ENCODE results near the gene PHLDB3.
"Not testable (repeated sequence)": the region's sequence is repeated elsewhere in the genome, so short reads cannot be mapped to it uniquely, and the experiment has no call there.

The PHLDB3 gene

GRCh38 chr19:43525836-43526771, 21.6 kb upstream of the PHLDB3 start:
- Histone ChIP-seq H3K27ac (ENCODE audit: low read depth, low read length) (no peak overlapping the region), H3K36me3 (ENCODE audit: control insufficient read depth, insufficient read depth, low read length) (no peaks in the 10 kb centered on the region), H2AK5ac (ENCODE audit: low read length) (no peak overlapping the region), H4K8ac (ENCODE audit: low read depth, low read length) (no peak overlapping the region), H2BK120ac (ENCODE audit: low read depth, low read length) (no peak overlapping the region), H3K9ac (ENCODE audit: low read length) (peak overlapping the region; percentile 73), H3K4me2 (ENCODE audit: low read length) (peak overlapping the region; percentile 82), H3K4me1 (ENCODE audit: control insufficient read depth, low read depth, low read length) (peaks cover 4% of the 10 kb centered on the region), H4K5ac (ENCODE audit: low read length) (no peak overlapping the region), H3K18ac (ENCODE audit: low read length) (peak overlapping the region; percentile 83), H3K79me2 (ENCODE audit: control insufficient read depth, insufficient read depth, low read length) (no peaks in the 10 kb centered on the region), H2BK5ac (ENCODE audit: low read length) (no peak overlapping the region), H3K4me3 (ENCODE audit: low read length) (peak overlapping the region; percentile 70), H3K4ac (ENCODE audit: low read depth, low read length) (no peak overlapping the region), H2BK15ac (replicated peaks; ENCODE audit: low read depth) (no peak overlapping the region), H3K27me3 (ENCODE audit: insufficient read depth, low read length, poor library complexity) (peaks cover 7% of the 10 kb centered on the region), H3K23ac (ENCODE audit: low read length) (peak overlapping the region; percentile 30), H3K56ac (ENCODE audit: low read length) (peak overlapping the region; percentile 89), H3K79me1 (ENCODE audit: low read length) (no peaks in the 10 kb centered on the region)
- peak; percentile 13 for DNase-seq
- no CpG with 5 or more reads among the region's 26 CpGs for WGBS (ENCODE audit: extremely low coverage, insufficient coverage, low lambda C conversion rate)

- H4K5ac ChIP-seq (ENCODE audit: low read length), result no peak overlapping the region
- no peaks in the 10 kb centered on the region for H3K36me3 ChIP-seq (ENCODE audit: control insufficient read depth, insufficient read depth, low read length)
- no peak overlapping the region for H3K4ac ChIP-seq (ENCODE audit: low read depth, low read length)
- no peaks in the 10 kb centered on the region for H3K79me2 ChIP-seq (ENCODE audit: control insufficient read depth, insufficient read depth, low read length)
- no peaks in the 10 kb centered on the region for H3K79me1 ChIP-seq (ENCODE audit: low read length)
- no peak overlapping the region for H3K4me3 ChIP-seq (ENCODE audit: low read length)
- H3K23ac ChIP-seq (ENCODE audit: low read length), result no peak overlapping the region
- peak overlapping the region; percentile 10 for H3K56ac ChIP-seq (ENCODE audit: low read length)
- no peak overlapping the region for H2BK120ac ChIP-seq (ENCODE audit: low read depth, low read length)
- peak; percentile 55 for DNase-seq
- H3K18ac ChIP-seq (ENCODE audit: low read length), result no peak overlapping the region
- H3K27me3 ChIP-seq (ENCODE audit: insufficient read depth, low read length, poor library complexity), result peaks cover 7% of the 10 kb centered on the region
- no peak overlapping the region for H2BK5ac ChIP-seq (ENCODE audit: low read length)
- no CpG with 5 or more reads among the region's 12 CpGs for WGBS (ENCODE audit: extremely low coverage, insufficient coverage, low lambda C conversion rate)
- H4K8ac ChIP-seq (ENCODE audit: low read depth, low read length), result no peak overlapping the region
- peaks cover 4% of the 10 kb centered on the region for H3K4me1 ChIP-seq (ENCODE audit: control insufficient read depth, low read depth, low read length)
- peak overlapping the region; percentile 73 for H3K9ac ChIP-seq (ENCODE audit: low read length)
- H2AK5ac ChIP-seq (ENCODE audit: low read length), result no peak overlapping the region
- H3K27ac ChIP-seq (ENCODE audit: low read depth, low read length), result no peak overlapping the region
- H2BK15ac ChIP-seq (replicated peaks; ENCODE audit: low read depth), result no peak overlapping the region
- peak overlapping the region; percentile 82 for H3K4me2 ChIP-seq (ENCODE audit: low read length)
Observed at GRCh38 chr19:43524922-43525835, 20.6 kb upstream of the PHLDB3 start.

- no CpG with 5 or more reads among the region's 8 CpGs for WGBS (ENCODE audit: extremely low coverage, insufficient coverage, low lambda C conversion rate)
- not testable (repeated sequence) for H3K27ac ChIP-seq (ENCODE audit: low read depth, low read length); H3K79me1 ChIP-seq (ENCODE audit: low read length); H2BK15ac ChIP-seq (replicated peaks; ENCODE audit: low read depth); H3K4me1 ChIP-seq (ENCODE audit: control insufficient read depth, low read depth, low read length); H3K79me2 ChIP-seq (ENCODE audit: control insufficient read depth, insufficient read depth, low read length); H3K4me3 ChIP-seq (ENCODE audit: low read length); H3K56ac ChIP-seq (ENCODE audit: low read length); H3K27me3 ChIP-seq (ENCODE audit: insufficient read depth, low read length, poor library complexity); H3K4ac ChIP-seq (ENCODE audit: low read depth, low read length); H2BK120ac ChIP-seq (ENCODE audit: low read depth, low read length); H3K36me3 ChIP-seq (ENCODE audit: control insufficient read depth, insufficient read depth, low read length); H3K23ac ChIP-seq (ENCODE audit: low read length); H3K4me2 ChIP-seq (ENCODE audit: low read length); H4K8ac ChIP-seq (ENCODE audit: low read depth, low read length); H2AK5ac ChIP-seq (ENCODE audit: low read length); H2BK5ac ChIP-seq (ENCODE audit: low read length); H4K5ac ChIP-seq (ENCODE audit: low read length); H3K9ac ChIP-seq (ENCODE audit: low read length); H3K18ac ChIP-seq (ENCODE audit: low read length); DNase-seq
Observed at GRCh38 chr19:43523696-43524095, 19.1 kb upstream of the PHLDB3 start.

GRCh38 chr19:43522929-43523328, 18.4 kb upstream of the PHLDB3 start:
- Histone ChIP-seq H2BK120ac (ENCODE audit: low read depth, low read length) (no peak overlapping the region), H4K8ac (ENCODE audit: low read depth, low read length) (no peak overlapping the region), H2AK5ac (ENCODE audit: low read length) (no peak overlapping the region), H4K5ac (ENCODE audit: low read length) (no peak overlapping the region), H2BK15ac (replicated peaks; ENCODE audit: low read depth) (no peak overlapping the region), H3K27me3 (ENCODE audit: insufficient read depth, low read length, poor library complexity) (peaks cover 7% of the 10 kb centered on the region), H3K4ac (ENCODE audit: low read depth, low read length) (no peak overlapping the region), H3K27ac (ENCODE audit: low read depth, low read length) (no peak overlapping the region), H3K56ac (ENCODE audit: low read length) (no peak overlapping the region), H3K36me3 (ENCODE audit: control insufficient read depth, insufficient read depth, low read length) (no peaks in the 10 kb centered on the region), H3K79me2 (ENCODE audit: control insufficient read depth, insufficient read depth, low read length) (no peaks in the 10 kb centered on the region), H3K18ac (ENCODE audit: low read length) (no peak overlapping the region), H3K4me1 (ENCODE audit: control insufficient read depth, low read depth, low read length) (peaks cover 4% of the 10 kb centered on the region), H3K79me1 (ENCODE audit: low read length) (no peaks in the 10 kb centered on the region), H3K9ac (ENCODE audit: low read length) (no peak overlapping the region), H3K4me2 (ENCODE audit: low read length) (no peak overlapping the region), H3K4me3 (ENCODE audit: low read length) (no peak overlapping the region), H3K23ac (ENCODE audit: low read length) (no peak overlapping the region), H2BK5ac (ENCODE audit: low read length) (no peak overlapping the region)
- no peak for DNase-seq
- WGBS (ENCODE audit: extremely low coverage, insufficient coverage, low lambda C conversion rate), result no CpG with 5 or more reads among the region's 5 CpGs

- Histone ChIP-seq H2AK5ac (ENCODE audit: low read length) (no peak overlapping the region), H2BK120ac (ENCODE audit: low read depth, low read length) (no peak overlapping the region), H3K27ac (ENCODE audit: low read depth, low read length) (no peak overlapping the region), H3K9ac (ENCODE audit: low read length) (no peak overlapping the region), H3K79me2 (ENCODE audit: control insufficient read depth, insufficient read depth, low read length) (no peaks in the 10 kb centered on the region), H4K5ac (ENCODE audit: low read length) (no peak overlapping the region), H3K18ac (ENCODE audit: low read length) (no peak overlapping the region), H3K4me2 (ENCODE audit: low read length) (no peak overlapping the region), H3K56ac (ENCODE audit: low read length) (no peak overlapping the region), H3K79me1 (ENCODE audit: low read length) (no peaks in the 10 kb centered on the region), H3K27me3 (ENCODE audit: insufficient read depth, low read length, poor library complexity) (no peaks in the 10 kb centered on the region), H3K4ac (ENCODE audit: low read depth, low read length) (no peak overlapping the region), H3K4me1 (ENCODE audit: control insufficient read depth, low read depth, low read length) (no peaks in the 10 kb centered on the region), H3K36me3 (ENCODE audit: control insufficient read depth, insufficient read depth, low read length) (no peaks in the 10 kb centered on the region), H2BK15ac (replicated peaks; ENCODE audit: low read depth) (no peak overlapping the region), H2BK5ac (ENCODE audit: low read length) (no peak overlapping the region), H3K4me3 (ENCODE audit: low read length) (no peak overlapping the region), H3K23ac (ENCODE audit: low read length) (no peak overlapping the region), H4K8ac (ENCODE audit: low read depth, low read length) (no peak overlapping the region)
- DNase-seq, result peak; percentile 91
- no CpG with 5 or more reads among the region's 10 CpGs for WGBS (ENCODE audit: extremely low coverage, insufficient coverage, low lambda C conversion rate)
Observed at GRCh38 chr19:43519436-43520088, 15.0 kb upstream of the PHLDB3 start.

All from mesendoderm (in vitro differentiated cells).